Neutrophil (primary cell): ENCODE measurements around the gene VAV1.

Experiments
- H3K27ac ChIP-seq: fragments of 200-600 bp; sonication (generic); 2 replicates; pipeline ENCODE4 v1.5.1; 2016; ENCODE audit warnings: mild to moderate bottlenecking, moderate library complexity
- H3K27me3 ChIP-seq: fragments of 200-600 bp; sonication (generic); 2 replicates; pipeline ENCODE4 v1.6.0; 2016; ENCODE audit warnings: mild to moderate bottlenecking
- H3K36me3 ChIP-seq: fragments of 200-600 bp; sonication (generic); 2 replicates; pipeline ENCODE4 v1.5.1; 2017
- H3K4me1 ChIP-seq, 2 experiments: fragments of 200-600 bp in 1 of 2; sonication (generic) in 1 of 2; 1 replicate in 1 of 2; 2 replicates in 1 of 2; pipeline versions ENCODE4 v1.5.1 to v1.6.1; 2013 to 2016; ENCODE audit warnings: low read depth in 1 of 2, low read length in 1 of 2, mild to moderate bottlenecking in 1 of 2, moderate library complexity in 1 of 2; ENCODE audit not compliant: control insufficient read depth in 1 of 2, insufficient read depth in 1 of 2
- H3K4me3 ChIP-seq, 2 experiments: fragments of 200-600 bp in 1 of 2; sonication (generic) in 1 of 2; 1 replicate in 1 of 2; 2 replicates in 1 of 2; pipeline ENCODE4 v1.5.1; 2013 to 2016; ENCODE audit warnings: low read depth in 1 of 2, low read length in 1 of 2, mild to moderate bottlenecking in 1 of 2, moderate library complexity in 1 of 2
- H3K9me3 ChIP-seq: fragments of 200-600 bp; sonication (generic); 2 replicates; pipeline ENCODE4 v1.5.1; 2016
- TF ChIP-seq, protein P1 (sequence below): fragments of 200-600 bp; sonication (generic); IDR thresholded peaks from 2 replicates; pipeline ENCODE4 v1.5.1; 2016; ENCODE audit warnings: antibody characterized with exemption

The VAV1 gene

DNA sequence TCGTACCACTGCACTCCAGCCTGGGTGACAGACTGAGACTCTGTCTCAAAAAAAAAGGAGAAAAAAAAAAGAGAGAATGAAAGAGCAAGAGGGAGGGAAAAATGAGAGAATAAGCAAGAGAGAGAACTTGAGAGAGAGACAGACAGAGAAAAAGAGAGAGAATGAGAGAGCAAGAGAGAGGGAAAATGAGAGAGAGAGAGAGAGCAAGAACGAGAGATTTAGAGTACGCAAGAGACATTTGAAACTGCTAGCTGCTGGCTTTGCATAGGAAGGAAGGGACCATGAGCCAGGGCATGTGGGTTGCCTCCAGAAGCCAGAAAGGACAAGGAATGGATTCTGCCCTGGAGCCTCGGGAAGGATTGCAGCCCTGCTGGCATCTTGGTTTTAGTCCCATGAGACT, 105.3 kb downstream of the VAV1 start:
- TF ChIP-seq, protein P1, sequence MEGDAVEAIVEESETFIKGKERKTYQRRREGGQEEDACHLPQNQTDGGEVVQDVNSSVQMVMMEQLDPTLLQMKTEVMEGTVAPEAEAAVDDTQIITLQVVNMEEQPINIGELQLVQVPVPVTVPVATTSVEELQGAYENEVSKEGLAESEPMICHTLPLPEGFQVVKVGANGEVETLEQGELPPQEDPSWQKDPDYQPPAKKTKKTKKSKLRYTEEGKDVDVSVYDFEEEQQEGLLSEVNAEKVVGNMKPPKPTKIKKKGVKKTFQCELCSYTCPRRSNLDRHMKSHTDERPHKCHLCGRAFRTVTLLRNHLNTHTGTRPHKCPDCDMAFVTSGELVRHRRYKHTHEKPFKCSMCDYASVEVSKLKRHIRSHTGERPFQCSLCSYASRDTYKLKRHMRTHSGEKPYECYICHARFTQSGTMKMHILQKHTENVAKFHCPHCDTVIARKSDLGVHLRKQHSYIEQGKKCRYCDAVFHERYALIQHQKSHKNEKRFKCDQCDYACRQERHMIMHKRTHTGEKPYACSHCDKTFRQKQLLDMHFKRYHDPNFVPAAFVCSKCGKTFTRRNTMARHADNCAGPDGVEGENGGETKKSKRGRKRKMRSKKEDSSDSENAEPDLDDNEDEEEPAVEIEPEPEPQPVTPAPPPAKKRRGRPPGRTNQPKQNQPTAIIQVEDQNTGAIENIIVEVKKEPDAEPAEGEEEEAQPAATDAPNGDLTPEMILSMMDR, result no peak
- H3K27ac ChIP-seq, result no peak overlapping the region
- no peak overlapping the region for H3K4me3 ChIP-seq
- peaks cover 21 to 32% of the 10 kb centered on the region in 2 experiments for H3K4me1 ChIP-seq
- no peaks in the 10 kb centered on the region for H3K9me3 ChIP-seq
- no peaks in the 10 kb centered on the region for H3K27me3 ChIP-seq
- H3K36me3 ChIP-seq, result no peaks in the 10 kb centered on the region

DNA sequence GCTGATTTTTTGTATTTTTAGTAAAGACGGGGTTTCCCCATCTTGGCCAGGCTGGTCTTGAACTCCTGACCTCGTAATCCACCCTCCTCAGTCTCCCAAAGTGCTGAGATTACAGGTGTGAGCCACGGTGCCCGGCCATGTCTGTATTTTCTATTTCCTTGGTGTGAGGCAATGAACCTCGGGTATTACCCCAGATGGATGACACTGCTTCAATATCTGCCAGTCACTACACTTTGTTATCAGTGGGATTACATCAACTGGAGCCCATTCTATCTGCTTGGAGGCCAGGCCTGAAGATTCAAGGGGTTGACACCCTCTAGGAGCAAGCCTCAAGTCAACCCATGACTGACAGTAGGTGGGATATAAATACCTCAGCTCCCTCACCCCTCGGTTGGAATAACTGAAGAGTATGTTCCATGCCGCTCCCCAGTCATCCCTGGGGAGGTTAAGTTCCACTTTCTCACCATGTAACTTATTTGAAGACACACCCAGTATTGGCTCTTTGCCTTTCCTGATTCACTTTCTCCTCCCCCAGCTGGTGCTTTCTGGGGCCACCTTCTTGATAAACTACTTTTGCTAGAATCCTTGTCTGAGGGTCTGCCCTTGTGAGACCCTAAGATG, 113.9 kb downstream of the VAV1 start:
- H3K4me1 ChIP-seq, result peaks cover 56 to 59% of the 10 kb centered on the region in 2 experiments
- TF ChIP-seq, protein P1, result no peak
- no peaks in the 10 kb centered on the region for H3K36me3 ChIP-seq
- H3K9me3 ChIP-seq, result no peaks in the 10 kb centered on the region
- H3K27me3 ChIP-seq, result no peaks in the 10 kb centered on the region
- H3K4me3 ChIP-seq, result peak overlapping the region in 1 of 2 experiments; percentile 23
- peak overlapping the region; percentile 81 for H3K27ac ChIP-seq

DNA sequence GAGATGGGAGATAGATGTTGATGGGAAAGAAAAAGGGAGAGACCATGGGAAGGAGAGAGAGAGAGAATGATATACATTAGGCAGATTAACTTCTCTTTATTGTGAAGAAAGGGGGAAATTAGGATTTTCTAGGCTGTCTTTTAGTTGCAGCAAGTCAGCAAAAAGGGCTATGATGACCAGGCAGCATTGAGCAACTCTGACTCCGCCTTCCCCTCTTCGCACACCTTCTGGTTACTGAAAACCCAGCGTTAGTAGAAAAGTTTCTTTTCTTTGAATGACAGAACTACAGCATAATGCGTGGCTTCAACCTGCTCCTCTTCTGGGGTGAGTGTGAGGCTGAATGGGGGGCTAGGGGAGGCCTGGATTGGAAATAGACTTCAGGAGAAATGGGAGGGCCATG, 114.8 kb downstream of the VAV1 start, which contains the start of gene ADGRE1:
ADGRE1 (plus strand) TSS at position 264 of the 400 bp plus-strand sequence; CDS start at position 294, 30 bp downstream.
- H3K4me1 ChIP-seq, result peaks cover 65 to 68% of the 10 kb centered on the region in 2 experiments
- peak within 1 kb of the TSS; percentile 55 to 68 for H3K4me3 ChIP-seq
- peak within 1 kb of the TSS; percentile 81 for H3K27ac ChIP-seq

DNA sequence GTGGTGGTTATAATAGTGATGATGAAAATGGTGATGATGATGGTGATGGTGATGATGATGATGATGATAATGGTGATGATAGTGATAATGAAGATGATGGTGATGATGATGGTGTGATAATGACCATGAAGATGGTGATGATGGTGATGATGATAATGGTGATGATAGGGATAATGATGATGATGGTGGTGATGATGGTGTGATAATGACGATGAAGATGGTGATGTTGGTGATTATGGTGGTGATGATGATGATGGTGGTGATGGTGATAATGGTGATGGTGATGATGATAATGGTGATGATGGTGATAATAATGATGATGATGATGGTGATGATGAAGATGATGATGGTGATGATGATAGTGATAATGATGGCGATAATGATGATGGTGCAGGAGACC, 116.5 kb downstream of the VAV1 start:
- H3K9me3 ChIP-seq, result no peaks in the 10 kb centered on the region
- no peaks in the 10 kb centered on the region for H3K36me3 ChIP-seq
- peaks cover 82 to 84% of the 10 kb centered on the region in 2 experiments for H3K4me1 ChIP-seq
- peak overlapping the region; percentile 55 to 68 for H3K4me3 ChIP-seq
- peak overlapping the region; percentile 81 for H3K27ac ChIP-seq
- TF ChIP-seq, protein P1, result no peak
- H3K27me3 ChIP-seq, result no peaks in the 10 kb centered on the region

More for the DNA sequence above, 114.8 kb downstream of the VAV1 start, which contains the start of gene ADGRE1:
- TF ChIP-seq, protein P1, result no peak
- H3K27me3 ChIP-seq, result no peaks in the 10 kb centered on the region
- no peaks in the 10 kb centered on the region for H3K36me3 ChIP-seq
- no peaks in the 10 kb centered on the region for H3K9me3 ChIP-seq

DNA sequence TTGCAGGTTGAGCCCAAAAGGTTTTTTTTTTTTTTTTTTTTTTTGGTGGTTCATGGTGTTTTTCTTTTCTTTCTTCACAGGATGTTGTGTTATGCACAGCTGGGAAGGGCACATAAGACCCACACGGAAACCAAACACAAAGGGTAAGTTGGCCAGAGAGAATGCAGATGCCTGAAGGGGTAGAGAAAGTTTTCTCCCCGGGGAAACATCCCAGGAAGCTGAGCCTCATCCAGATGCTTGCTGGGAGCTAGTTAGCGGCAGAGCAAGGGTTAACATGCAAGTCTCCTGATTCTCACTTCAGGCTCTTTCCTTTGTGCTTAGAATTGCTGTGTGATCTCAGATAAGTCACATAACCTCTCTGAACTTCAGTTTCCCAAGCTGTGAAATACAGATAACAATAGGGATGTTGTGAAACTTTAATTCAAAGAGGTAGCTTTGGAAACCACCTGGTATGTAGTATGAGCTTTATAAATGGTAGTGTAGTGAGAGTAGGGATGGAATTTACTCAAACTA, 117.9 kb downstream of the VAV1 start:
- Histone ChIP-seq H3K27me3 (no peaks in the 10 kb centered on the region), H3K27ac (peak overlapping the region; percentile 92), H3K4me3 (peak overlapping the region in 1 of 2 experiments; percentile 4), H3K4me1 (peaks cover 81 to 86% of the 10 kb centered on the region in 2 experiments), H3K36me3 (peaks cover 11% of the 10 kb centered on the region), H3K9me3 (no peaks in the 10 kb centered on the region)
- TF ChIP-seq, protein P1, result no peak
